Stimulated activated naive B cell treated with anti-CD40 and anti-IgM and Interleukin-4, amounts not matched to agents 10 μg/mL and 1 μg/mL and 100 μg/mL, for 72 hours (primary cell): Measurements from ENCODE around the gene KIAA1328.

ENCODE experiments used
- ATAC-seq, 2 donors: fragments of 150-1000 bp; cut with Tn5 transposase; replicated peaks; 2 replicates each; pipeline ENCODE4 v1.10.0; 2021; ENCODE audit warnings: moderate library complexity in 1 of 2
- DNase-seq: peaks from one replicate; pipeline ENCODE4 v3.0.0; 2021
- H3K27ac Mint-ChIP-seq: one replicate; pipeline ENCODE4 v1.8.0; 2022; ENCODE audit warnings: mild to moderate bottlenecking, mixed read lengths
- H3K27me3 Mint-ChIP-seq, 2 donors: one replicate each; pipeline ENCODE4 v1.8.0; 2022; ENCODE audit warnings: mixed read lengths in 2 of 2
- H3K36me3 Mint-ChIP-seq, 2 donors: one replicate each; pipeline ENCODE4 v1.8.0; 2022; ENCODE audit warnings: mixed read lengths in 2 of 2, mild to moderate bottlenecking in 1 of 2
- H3K4me1 Mint-ChIP-seq, 2 donors: one replicate each; pipeline ENCODE4 v1.8.0; 2022; ENCODE audit warnings: mixed read lengths in 2 of 2, mild to moderate bottlenecking in 1 of 2
- H3K4me3 Mint-ChIP-seq, 2 donors: one replicate each; pipeline ENCODE4 v1.8.0; 2022; ENCODE audit warnings: mild to moderate bottlenecking in 2 of 2, mixed read lengths in 2 of 2, moderate library complexity in 1 of 2
- H3K9me3 Mint-ChIP-seq, 2 donors: one replicate each; pipeline ENCODE4 v1.8.0; 2022; ENCODE audit warnings: mixed read lengths in 2 of 2, mild to moderate bottlenecking in 1 of 2

The KIAA1328 gene

DNA sequence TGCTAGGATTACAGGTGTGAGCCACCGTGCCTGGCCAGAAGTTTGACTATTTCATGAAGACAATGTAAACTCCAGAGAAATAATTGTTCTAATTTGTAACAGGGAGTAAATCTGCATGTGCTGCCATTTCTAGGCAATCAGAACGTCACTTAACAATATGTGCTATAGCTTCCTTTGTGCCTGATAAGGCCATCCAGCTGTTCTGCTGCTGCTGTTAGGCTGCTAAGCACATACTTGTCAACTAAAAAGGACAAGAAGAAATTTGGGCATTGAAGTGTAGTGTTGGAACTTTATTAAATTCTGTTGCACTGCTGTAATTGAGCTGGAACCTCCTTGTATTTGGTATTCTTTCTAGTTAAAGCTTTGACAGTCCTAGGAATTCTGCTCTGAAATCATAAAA is 57.1 kb downstream of the KIAA1328 start:
- Mint-ChIP-seq H3K4me3 (no peak overlapping the region), H3K27me3 (no peaks in the 10 kb centered on the region), H3K36me3 (peaks cover 0 to 19% of the 10 kb centered on the region in 2 donors), H3K4me1 (peaks cover 3 to 5% of the 10 kb centered on the region in 2 donors), H3K27ac (no peak overlapping the region), H3K9me3 (no peaks in the 10 kb centered on the region)
- ATAC-seq (no peak), DNase-seq (no peak)

DNA sequence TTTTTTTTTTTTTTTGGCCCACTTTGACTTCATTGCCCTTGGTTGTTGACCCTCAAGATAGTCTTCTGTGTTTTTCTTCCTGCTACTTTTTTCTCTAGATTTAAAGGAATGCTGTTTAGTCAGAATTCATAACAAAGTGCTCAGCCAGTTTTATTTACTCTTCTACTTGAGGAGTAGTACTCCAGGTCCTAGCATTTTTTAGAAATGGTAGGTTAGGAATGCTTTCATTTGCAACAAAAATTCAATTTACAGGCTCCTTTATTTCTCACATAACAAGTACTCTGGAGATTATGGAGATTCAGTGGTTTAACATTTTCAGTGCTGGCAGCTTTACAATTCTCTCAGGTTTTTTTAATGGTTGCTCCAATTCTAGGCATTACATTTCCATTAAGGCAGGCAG is 58.2 kb downstream of the KIAA1328 start:
- DNase-seq (no peak), ATAC-seq (no peak)
- Mint-ChIP-seq H3K36me3 (peaks cover 0 to 17% of the 10 kb centered on the region in 2 donors), H3K4me3 (no peak overlapping the region), H3K27ac (no peak overlapping the region), H3K27me3 (no peaks in the 10 kb centered on the region), H3K9me3 (no peaks in the 10 kb centered on the region), H3K4me1 (peaks cover 3 to 5% of the 10 kb centered on the region in 2 donors)

- H3K27me3 Mint-ChIP-seq: no peaks in the 10 kb centered on the region
- DNase-seq (no peak), ATAC-seq (no peak)
- no peak overlapping the region for H3K4me3 Mint-ChIP-seq
- H3K4me1 Mint-ChIP-seq: peaks cover 3 to 5% of the 10 kb centered on the region in 2 donors
- H3K36me3 Mint-ChIP-seq: peaks cover 0 to 18% of the 10 kb centered on the region in 2 donors
- H3K27ac Mint-ChIP-seq: no peak overlapping the region
- H3K9me3 Mint-ChIP-seq: no peaks in the 10 kb centered on the region
These were observed 58.9 kb downstream of the KIAA1328 start for GRCh38 chr18:36887864-36888263.

- Mint-ChIP-seq H3K27me3 (no peaks in the 10 kb centered on the region), H3K4me3 (no peak overlapping the region), H3K36me3 (peaks cover 3 to 18% of the 10 kb centered on the region in 2 donors), H3K4me1 (peaks cover 3 to 5% of the 10 kb centered on the region in 2 donors), H3K9me3 (no peaks in the 10 kb centered on the region), H3K27ac (no peak overlapping the region)
- ATAC-seq (no peak), DNase-seq (no peak)
These were observed 59.9 kb downstream of the KIAA1328 start for GRCh38 chr18:36888778-36889177.

GRCh38 chr18:36889321-36889720 is 60.4 kb downstream of the KIAA1328 start:
- Mint-ChIP-seq H3K36me3 (peaks cover 4 to 18% of the 10 kb centered on the region in 2 donors), H3K4me3 (no peak overlapping the region)
- ATAC-seq: no peak

DNA sequence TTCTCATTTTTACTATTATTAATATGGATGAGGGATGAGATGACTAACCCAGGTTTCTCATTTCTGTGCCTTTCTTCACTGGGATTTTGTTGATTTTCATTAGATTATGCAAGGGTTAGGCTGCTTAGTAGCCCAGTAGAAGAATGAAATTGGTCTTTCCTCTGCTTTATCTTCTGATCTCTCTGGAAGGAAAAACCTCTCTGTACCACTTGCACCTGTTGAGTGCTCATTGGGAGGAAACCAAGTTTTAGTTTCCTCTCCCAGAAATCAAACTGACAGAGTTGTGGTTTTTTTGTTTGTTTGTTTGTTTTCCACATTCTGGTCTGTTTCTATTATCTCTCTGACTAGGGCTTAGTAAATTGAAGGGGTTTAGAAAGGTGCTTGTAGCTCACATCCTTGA is 60.8 kb downstream of the KIAA1328 start:
- H3K36me3 Mint-ChIP-seq: peaks cover 6 to 18% of the 10 kb centered on the region in 2 donors
- H3K4me3 Mint-ChIP-seq: no peak overlapping the region
- H3K27ac Mint-ChIP-seq: no peak overlapping the region
- peaks cover 3 to 5% of the 10 kb centered on the region in 2 donors for H3K4me1 Mint-ChIP-seq
- ATAC-seq: no peak
- H3K9me3 Mint-ChIP-seq: no peaks in the 10 kb centered on the region
- H3K27me3 Mint-ChIP-seq: no peaks in the 10 kb centered on the region
- DNase-seq: no peak

More at GRCh38 chr18:36889321-36889720, 60.4 kb downstream of the KIAA1328 start:
- no peak for DNase-seq
- Mint-ChIP-seq H3K27ac (no peak overlapping the region), H3K27me3 (no peaks in the 10 kb centered on the region), H3K9me3 (no peaks in the 10 kb centered on the region), H3K4me1 (peaks cover 3 to 5% of the 10 kb centered on the region in 2 donors)

DNA sequence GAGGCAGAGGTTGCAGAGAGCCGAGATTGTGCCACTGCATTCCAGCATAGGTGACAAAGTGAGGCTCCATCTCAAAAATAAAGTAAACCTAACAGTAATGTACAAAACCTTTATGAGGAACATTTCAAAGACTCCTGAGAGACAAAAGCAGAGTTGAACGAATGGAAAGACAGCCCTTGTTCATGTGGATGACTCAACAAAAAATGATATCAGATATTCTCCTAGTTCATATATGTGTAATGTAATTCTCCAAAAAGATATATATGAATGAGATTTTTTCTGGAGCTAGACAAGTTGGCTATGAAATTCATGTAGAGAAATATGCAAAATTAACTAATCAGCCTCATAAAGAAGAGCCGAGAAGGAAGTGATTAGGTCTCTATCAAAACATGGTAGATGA is 61.7 kb downstream of the KIAA1328 start:
- H3K27me3 Mint-ChIP-seq: no peaks in the 10 kb centered on the region
- H3K27ac Mint-ChIP-seq: no peak overlapping the region
- H3K9me3 Mint-ChIP-seq: no peaks in the 10 kb centered on the region
- no peak overlapping the region for H3K4me3 Mint-ChIP-seq
- DNase-seq (no peak), ATAC-seq (no peak)
- peaks cover 3 to 5% of the 10 kb centered on the region in 2 donors for H3K4me1 Mint-ChIP-seq
- H3K36me3 Mint-ChIP-seq: peaks cover 6 to 18% of the 10 kb centered on the region in 2 donors

DNA sequence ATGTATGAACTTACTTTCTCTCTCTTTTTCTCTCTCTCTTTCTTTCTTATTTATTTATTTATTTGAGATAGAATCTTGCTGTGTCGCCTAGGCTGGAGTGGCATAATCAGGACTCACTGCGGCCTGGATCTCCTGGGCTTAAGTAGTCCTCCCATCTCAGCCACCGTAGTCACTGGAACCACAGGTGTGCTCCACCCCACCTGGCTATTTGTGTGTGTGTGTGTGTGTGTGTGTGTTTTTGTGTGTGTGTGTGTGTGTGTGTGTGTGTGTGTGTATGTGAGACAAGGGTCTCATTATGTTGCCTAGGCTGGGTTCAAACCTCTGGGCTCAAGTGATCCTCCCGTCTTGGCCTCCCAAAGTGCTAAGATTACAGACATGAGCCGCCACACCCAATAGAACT is 64.3 kb downstream of the KIAA1328 start:
- Mint-ChIP-seq H3K36me3 (peaks cover 7 to 11% of the 10 kb centered on the region in 2 donors), H3K27me3 (no peaks in the 10 kb centered on the region), H3K9me3 (no peaks in the 10 kb centered on the region), H3K4me3 (no peak overlapping the region), H3K4me1 (peaks cover 3 to 5% of the 10 kb centered on the region in 2 donors), H3K27ac (no peak overlapping the region)
- DNase-seq: no peak
- no peak for ATAC-seq

DNA sequence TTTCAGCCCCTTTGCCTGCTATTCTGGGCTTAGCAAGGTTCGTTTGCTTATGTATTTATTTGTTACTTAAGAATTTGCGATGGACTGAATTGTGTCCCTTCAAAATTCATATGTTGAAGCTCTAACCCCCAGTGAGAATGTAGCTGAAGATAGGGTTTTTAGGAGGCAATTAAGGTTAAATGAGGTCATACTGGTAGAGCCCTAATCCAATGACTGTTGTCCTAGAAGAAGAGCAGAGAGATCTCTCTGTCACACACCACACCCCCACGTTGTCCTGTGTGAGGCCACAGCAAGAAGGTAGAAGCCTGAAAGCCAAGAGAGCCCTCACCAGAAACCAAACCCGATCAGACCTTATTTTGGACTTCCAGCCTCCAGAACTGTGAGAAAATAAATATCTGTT is 66.7 kb downstream of the KIAA1328 start:
- H3K4me3 Mint-ChIP-seq: no peak overlapping the region
- no peak for ATAC-seq
- peaks cover 11 to 15% of the 10 kb centered on the region in 2 donors for H3K36me3 Mint-ChIP-seq
- H3K27ac Mint-ChIP-seq: no peak overlapping the region
- no peaks in the 10 kb centered on the region for H3K4me1 Mint-ChIP-seq
- H3K27me3 Mint-ChIP-seq: no peaks in the 10 kb centered on the region
- DNase-seq: no peak
- H3K9me3 Mint-ChIP-seq: no peaks in the 10 kb centered on the region

GRCh38 chr18:36897253-36897652 is 68.3 kb downstream of the KIAA1328 start:
- H3K27ac Mint-ChIP-seq: no peak overlapping the region
- H3K9me3 Mint-ChIP-seq: no peaks in the 10 kb centered on the region
- DNase-seq: no peak
- no peaks in the 10 kb centered on the region for H3K4me1 Mint-ChIP-seq
- no peak overlapping the region for H3K4me3 Mint-ChIP-seq
- H3K36me3 Mint-ChIP-seq: peaks cover 11 to 12% of the 10 kb centered on the region in 2 donors
- no peak for ATAC-seq
- H3K27me3 Mint-ChIP-seq: no peaks in the 10 kb centered on the region

GRCh38 chr18:36899289-36899688 is 70.4 kb downstream of the KIAA1328 start:
- no peak overlapping the region for H3K4me3 Mint-ChIP-seq
- no peak for DNase-seq
- no peaks in the 10 kb centered on the region for H3K9me3 Mint-ChIP-seq
- ATAC-seq: no peak
- no peaks in the 10 kb centered on the region for H3K4me1 Mint-ChIP-seq
- H3K27ac Mint-ChIP-seq: no peak overlapping the region
- no peaks in the 10 kb centered on the region for H3K27me3 Mint-ChIP-seq
- H3K36me3 Mint-ChIP-seq: peaks cover 7 to 12% of the 10 kb centered on the region in 2 donors

DNA sequence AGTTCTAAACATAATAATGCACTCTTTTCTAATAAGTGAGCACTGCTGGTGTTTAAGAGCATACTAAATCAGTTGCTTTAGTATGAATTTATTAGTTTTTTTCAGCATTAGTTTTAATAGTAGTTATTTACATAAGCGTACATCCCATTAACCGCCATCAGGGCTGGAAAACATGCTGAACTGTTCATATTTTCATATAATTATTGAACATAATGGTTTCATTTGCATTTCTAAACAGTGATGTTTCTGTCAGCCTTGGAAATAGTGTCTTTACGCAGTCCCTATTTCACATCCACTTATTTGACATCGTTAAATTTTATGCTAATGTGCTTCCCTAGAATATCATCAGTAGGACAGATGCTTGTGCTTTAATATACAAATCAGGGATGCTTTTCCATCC is 71.5 kb downstream of the KIAA1328 start:
- H3K4me1 Mint-ChIP-seq: no peaks in the 10 kb centered on the region
- no peaks in the 10 kb centered on the region for H3K27me3 Mint-ChIP-seq
- no peak for ATAC-seq
- no peaks in the 10 kb centered on the region for H3K9me3 Mint-ChIP-seq
- peaks cover 6 to 10% of the 10 kb centered on the region in 2 donors for H3K36me3 Mint-ChIP-seq
- H3K27ac Mint-ChIP-seq: no peak overlapping the region
- H3K4me3 Mint-ChIP-seq: no peak overlapping the region
- no peak for DNase-seq

DNA sequence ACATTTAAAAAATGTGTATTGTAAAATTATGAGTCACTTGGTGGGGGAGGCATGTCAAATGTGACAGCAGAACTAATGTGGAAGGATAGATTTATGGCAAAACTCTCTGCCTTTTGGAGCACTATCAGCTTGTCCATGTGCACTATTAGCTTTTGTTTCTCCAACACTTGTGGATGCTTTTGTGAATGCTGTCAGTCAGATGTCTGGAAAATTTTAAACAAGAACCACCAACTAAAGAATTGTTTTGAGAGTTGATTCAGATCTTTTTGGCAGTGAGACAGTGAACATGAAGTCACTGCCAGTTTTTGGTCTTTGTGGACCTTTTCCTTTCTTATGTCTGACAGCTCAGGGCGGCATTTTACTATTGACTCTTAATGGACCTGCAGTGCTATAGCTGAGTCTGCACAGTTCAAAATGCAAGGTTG is 72.4 kb downstream of the KIAA1328 start:
- no peaks in the 10 kb centered on the region for H3K27me3 Mint-ChIP-seq
- ATAC-seq (no peak), DNase-seq (no peak)
- H3K27ac Mint-ChIP-seq: no peak overlapping the region
- peaks cover 6 to 12% of the 10 kb centered on the region in 2 donors for H3K36me3 Mint-ChIP-seq
- H3K9me3 Mint-ChIP-seq: no peaks in the 10 kb centered on the region
- no peak overlapping the region for H3K4me3 Mint-ChIP-seq
- H3K4me1 Mint-ChIP-seq: no peaks in the 10 kb centered on the region

DNA sequence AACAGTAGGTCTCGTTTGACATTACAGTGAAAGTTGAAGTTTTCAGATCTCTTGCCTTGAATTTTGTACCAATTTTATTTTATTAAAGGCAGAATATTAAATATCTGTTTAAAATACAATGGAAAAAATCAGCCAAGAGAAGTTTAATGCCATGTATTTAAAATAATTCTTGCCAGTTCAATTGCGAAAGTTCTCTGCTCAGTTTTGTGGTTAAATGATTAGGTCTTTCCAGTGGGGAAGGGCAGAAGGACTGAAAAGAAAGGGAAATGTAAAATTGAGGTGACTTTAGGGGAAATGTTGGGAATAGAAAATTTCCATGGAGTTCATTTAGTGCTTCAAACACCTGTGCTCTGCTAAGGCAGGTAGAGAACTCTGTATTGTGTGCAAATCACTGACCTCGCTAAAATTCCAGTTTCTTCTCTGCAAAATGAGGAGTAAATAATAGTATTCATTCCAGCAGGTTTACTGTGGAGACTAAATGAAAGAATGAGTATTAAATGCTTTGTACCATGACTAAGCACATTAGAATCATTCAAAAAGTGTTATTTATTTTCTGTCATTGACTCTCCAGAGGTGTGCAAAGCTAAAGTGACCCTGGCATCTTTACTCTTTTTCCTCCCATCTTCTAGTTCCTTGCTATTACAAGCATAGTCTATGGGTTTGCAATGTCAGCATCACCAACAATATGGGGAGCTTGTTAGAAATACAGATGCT is 74.4 kb downstream of the KIAA1328 start:
- no peak overlapping the region for H3K4me3 Mint-ChIP-seq
- no peak overlapping the region for H3K27ac Mint-ChIP-seq
- H3K36me3 Mint-ChIP-seq: peaks cover 0 to 12% of the 10 kb centered on the region in 2 donors
- H3K27me3 Mint-ChIP-seq: no peaks in the 10 kb centered on the region
- no peaks in the 10 kb centered on the region for H3K9me3 Mint-ChIP-seq
- DNase-seq: no peak
- no peaks in the 10 kb centered on the region for H3K4me1 Mint-ChIP-seq
- no peak for ATAC-seq

DNA sequence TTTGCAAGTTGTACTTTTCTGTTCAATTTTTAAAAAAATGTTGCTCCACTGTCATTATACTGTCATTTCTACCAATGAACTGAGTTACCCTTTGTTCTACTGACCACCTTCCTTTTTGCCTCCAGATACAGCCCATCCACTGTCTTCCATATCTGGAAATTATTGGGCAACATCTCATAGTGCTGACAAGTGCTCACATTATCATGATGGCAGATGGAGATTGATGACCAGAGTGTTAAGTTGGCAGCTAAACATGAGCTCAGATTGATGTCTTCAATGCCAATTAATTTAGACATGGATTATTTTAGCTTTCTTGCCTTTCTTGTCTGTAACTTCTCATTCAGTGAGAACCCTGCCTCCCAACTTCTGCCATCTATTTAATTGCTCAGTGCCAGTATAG is 76.6 kb downstream of the KIAA1328 start:
- no peaks in the 10 kb centered on the region for H3K4me1 Mint-ChIP-seq
- H3K27ac Mint-ChIP-seq: no peak overlapping the region
- no peak for DNase-seq
- peaks cover 0 to 5% of the 10 kb centered on the region in 2 donors for H3K9me3 Mint-ChIP-seq
- peaks cover 3 to 13% of the 10 kb centered on the region in 2 donors for H3K36me3 Mint-ChIP-seq
- no peak overlapping the region for H3K4me3 Mint-ChIP-seq
- ATAC-seq: no peak
- H3K27me3 Mint-ChIP-seq: no peaks in the 10 kb centered on the region
